Peyer's patch (tissue), 4 donors: ENCODE results near the gene APEX1. TPM values are rescaled to one million over a fixed set of nuclear protein-coding genes. Genes with fewer than 3 reads are reported as not detected.

Experiments
- DNase-seq, 3 donors: peaks; one replicate each; pipeline ENCODE4 v3.0.0-alpha.2; 2017 to 2019
- H3K27ac ChIP-seq, 4 donors: fragments of 200-600 bp; sonication (generic); one replicate each; pipeline ENCODE4 v1.5.1; 2016 to 2019
- H3K27me3 ChIP-seq, 2 donors: fragments of 200-600 bp; sonication (generic); one replicate each; pipeline ENCODE4 v1.5.1; 2019
- H3K36me3 ChIP-seq, 3 donors: fragments of 200-600 bp; sonication (generic); one replicate each; pipeline ENCODE4 v1.5.1; 2016 to 2019
- H3K4me1 ChIP-seq, 4 donors: fragments of 200-600 bp; sonication (generic); one replicate each; pipeline ENCODE4 v1.5.1; 2016 to 2019
- H3K4me3 ChIP-seq, 4 donors: fragments of 200-600 bp; sonication (generic); 1 replicate in 3 of 4; 2 replicates in 1 of 4; pipeline ENCODE4 v1.5.1; 2016 to 2019; ENCODE audit warnings: mild to moderate bottlenecking in 1 of 4
- H3K9me3 ChIP-seq, 4 donors: fragments of 200-600 bp; sonication (generic); one replicate each; pipeline ENCODE4 v1.5.1; 2016 to 2019; ENCODE audit warnings: mild to moderate bottlenecking in 1 of 4
- CTCF ChIP-seq, 6 experiments: fragments of 450-650 bp in 4 of 6; fragments of 200-600 bp in 2 of 6; sonication (generic) in 1 of 6; IDR thresholded peaks; one replicate each; pipeline ENCODE4 v1.5.1; 2017 to 2019; ENCODE audit warnings: antibody characterized with exemption in 6 of 6, mild to moderate bottlenecking in 3 of 6, moderate library complexity in 1 of 6
- POLR2A ChIP-seq, 2 donors: fragments of 450-650 bp; IDR thresholded peaks; one replicate each; pipeline ENCODE4 v1.5.1; 2017; ENCODE audit warnings: antibody characterized with exemption in 2 of 2, mild to moderate bottlenecking in 2 of 2, moderate library complexity in 2 of 2
- total RNA-seq, 4 donors: library from RNA; depleted of rRNA; stranded (reverse); fragments of >200 nt; gene quantifications; one replicate each; pipeline ENCODE4 v1.1.0, GENCODE V29; 2016

The APEX1 gene
- total RNA-seq, 4 donors from 2014 or later, result 79.8 to 142 (median 92.0) TPM

- no peaks in the 10 kb centered on the region for H3K9me3 ChIP-seq
- no peaks in the 10 kb centered on the region for H3K27me3 ChIP-seq
- peaks cover 0 to 21% (median 16%) of the 10 kb centered on the region in 4 donors for H3K4me1 ChIP-seq
- TF ChIP-seq POLR2A (IDR thresholded peaks at IDR 0.05) (no peak), CTCF (IDR thresholded peaks at IDR 0.05) (no peak)
- no peak overlapping the region for H3K4me3 ChIP-seq
- H3K36me3 ChIP-seq, result peaks cover 0 to 52% (median 0%) of the 10 kb centered on the region in 3 donors
- H3K27ac ChIP-seq, result no peak overlapping the region
- no peak for DNase-seq
Observed at GRCh38 chr14:20472536-20473169, 17.6 kb downstream of the APEX1 start.

- no peak for DNase-seq
- Histone ChIP-seq H3K9me3 (no peaks in the 10 kb centered on the region), H3K36me3 (peaks cover 0 to 54% (median 0%) of the 10 kb centered on the region in 3 donors), H3K4me1 (peaks cover 0 to 20% (median 11%) of the 10 kb centered on the region in 4 donors), H3K4me3 (no peak overlapping the region), H3K27ac (peak overlapping the region; percentile 11 to 75 (median 30)), H3K27me3 (no peaks in the 10 kb centered on the region)
- no peak for TF ChIP-seq CTCF (IDR thresholded peaks at IDR 0.05)
- no peak for TF ChIP-seq POLR2A (IDR thresholded peaks at IDR 0.05)
Observed at GRCh38 chr14:20476776-20477175, 21.8 kb downstream of the APEX1 start.

GRCh38 chr14:20477211-20477876 is 22.3 kb downstream of the APEX1 start:
- H3K4me3 ChIP-seq, result no peak overlapping the region
- no peak for TF ChIP-seq CTCF (IDR thresholded peaks at IDR 0.05)
- peaks cover 0 to 19% (median 9%) of the 10 kb centered on the region in 4 donors for H3K4me1 ChIP-seq
- DNase-seq, result peak in 1 of 3 donors; percentile 37
- peaks cover 0 to 54% (median 0%) of the 10 kb centered on the region in 3 donors for H3K36me3 ChIP-seq
- H3K27me3 ChIP-seq, result no peaks in the 10 kb centered on the region
- no peaks in the 10 kb centered on the region for H3K9me3 ChIP-seq
- H3K27ac ChIP-seq, result peak overlapping the region; percentile 11 to 75 (median 45)

GRCh38 chr14:20478894-20479293 is 23.9 kb downstream of the APEX1 start:
- no peak overlapping the region for H3K27ac ChIP-seq
- H3K27me3 ChIP-seq, result no peaks in the 10 kb centered on the region
- no peak overlapping the region for H3K4me3 ChIP-seq
- peaks cover 0 to 19% (median 9%) of the 10 kb centered on the region in 4 donors for H3K4me1 ChIP-seq
- no peak for TF ChIP-seq CTCF (IDR thresholded peaks at IDR 0.05)
- DNase-seq, result no peak
- no peaks in the 10 kb centered on the region for H3K9me3 ChIP-seq
- peaks cover 0 to 38% (median 0%) of the 10 kb centered on the region in 3 donors for H3K36me3 ChIP-seq

- no peak overlapping the region for H3K27ac ChIP-seq
- TF ChIP-seq CTCF (IDR thresholded peaks at IDR 0.05) (no peak), POLR2A (IDR thresholded peaks at IDR 0.05) (no peak)
- H3K4me1 ChIP-seq, result peaks cover 0 to 9% (median 2%) of the 10 kb centered on the region in 4 donors
- H3K4me3 ChIP-seq, result no peak overlapping the region
- no peaks in the 10 kb centered on the region for H3K9me3 ChIP-seq
- peaks cover 0 to 4% (median 0%) of the 10 kb centered on the region in 3 donors for H3K36me3 ChIP-seq
- no peaks in the 10 kb centered on the region for H3K27me3 ChIP-seq
- no peak for DNase-seq
Observed at GRCh38 chr14:20482382-20482781, 27.4 kb downstream of the APEX1 start.
